Measurements from ENCODE around the gene BCAT1.

GRCh38 chr12:24780697-24781368, 168.1 kb downstream of the BCAT1 start:
- TF ChIP-seq, protein P1, sequence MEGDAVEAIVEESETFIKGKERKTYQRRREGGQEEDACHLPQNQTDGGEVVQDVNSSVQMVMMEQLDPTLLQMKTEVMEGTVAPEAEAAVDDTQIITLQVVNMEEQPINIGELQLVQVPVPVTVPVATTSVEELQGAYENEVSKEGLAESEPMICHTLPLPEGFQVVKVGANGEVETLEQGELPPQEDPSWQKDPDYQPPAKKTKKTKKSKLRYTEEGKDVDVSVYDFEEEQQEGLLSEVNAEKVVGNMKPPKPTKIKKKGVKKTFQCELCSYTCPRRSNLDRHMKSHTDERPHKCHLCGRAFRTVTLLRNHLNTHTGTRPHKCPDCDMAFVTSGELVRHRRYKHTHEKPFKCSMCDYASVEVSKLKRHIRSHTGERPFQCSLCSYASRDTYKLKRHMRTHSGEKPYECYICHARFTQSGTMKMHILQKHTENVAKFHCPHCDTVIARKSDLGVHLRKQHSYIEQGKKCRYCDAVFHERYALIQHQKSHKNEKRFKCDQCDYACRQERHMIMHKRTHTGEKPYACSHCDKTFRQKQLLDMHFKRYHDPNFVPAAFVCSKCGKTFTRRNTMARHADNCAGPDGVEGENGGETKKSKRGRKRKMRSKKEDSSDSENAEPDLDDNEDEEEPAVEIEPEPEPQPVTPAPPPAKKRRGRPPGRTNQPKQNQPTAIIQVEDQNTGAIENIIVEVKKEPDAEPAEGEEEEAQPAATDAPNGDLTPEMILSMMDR (IDR thresholded peaks at IDR 0.05; ENCODE audit: insufficient read depth, low read length, poor library complexity, severe bottlenecking), result no peak
- TF ChIP-seq EZH2phosphoT487 (conservative IDR thresholded peaks at IDR 0.05; ENCODE audit: low read length), result no peak

All from SU-DHL-6 (cell line).